Adrenal gland (tissue), 12 donors: ENCODE data around the gene DSTN. TPM values are rescaled to one million over a fixed set of nuclear protein-coding genes. Genes with fewer than 3 reads are reported as not detected.

Source experiments
- DNase-seq, 7 donors: peaks; one replicate each; pipeline ENCODE4 v3.0.0-alpha.2; 2019 to 2020
- H3K27ac ChIP-seq, 5 donors: fragments of 200-600 bp; sonication (generic) in 4 of 5; 1 replicate in 3 of 5; 2 replicates in 2 of 5; pipeline versions ENCODE4 v1.5.1 to v1.8.0; 2016 to 2020; ENCODE audit warnings: mild to moderate bottlenecking in 1 of 5
- H3K27me3 ChIP-seq: fragments of 200-600 bp; 2 replicates; pipeline ENCODE4 v1.8.0; 2021
- H3K36me3 ChIP-seq, 2 donors: fragments of 200-600 bp; replicated peaks in 1 of 2; 1 replicate in 1 of 2; 2 replicates in 1 of 2; pipeline versions ENCODE4 v1.5.1 to v1.8.0; 2018 to 2022
- H3K4me1 ChIP-seq, 2 donors: fragments of 200-600 bp; replicated peaks in 1 of 2; 1 replicate in 1 of 2; 2 replicates in 1 of 2; pipeline versions ENCODE4 v1.5.1 to v1.8.0; 2018 to 2021
- H3K4me3 ChIP-seq, 4 donors: fragments of 200-600 bp; sonication (generic) in 3 of 4; one replicate each; pipeline ENCODE4 v1.5.1; 2016 to 2018
- H3K9me3 ChIP-seq, 3 donors: fragments of 200-600 bp; sonication (generic) in 1 of 3; replicated peaks in 1 of 3; 1 replicate in 2 of 3; 2 replicates in 1 of 3; pipeline versions ENCODE4 v1.5.1 to v1.8.0; 2016 to 2021
- CTCF ChIP-seq, 6 experiments: fragments of 450-650 bp in 4 of 6; fragments of 200-600 bp in 2 of 6; sonication (generic) in 1 of 6; IDR thresholded peaks; 1 replicate in 5 of 6; 2 replicates in 1 of 6; pipeline versions ENCODE4 v1.5.1 to v1.8.0; 2016 to 2021; ENCODE audit warnings: antibody characterized with exemption in 6 of 6, mild to moderate bottlenecking in 2 of 6, moderate library complexity in 1 of 6
- POLR2A ChIP-seq, 2 donors: fragments of 450-650 bp; IDR thresholded peaks; one replicate each; pipeline ENCODE4 v1.6.1; 2017; ENCODE audit warnings: antibody characterized with exemption in 2 of 2, mild to moderate bottlenecking in 2 of 2, moderate library complexity in 1 of 2
- WGBS, 4 donors: extraction: QIAGEN DNeasy Blood & Tissue Kit in 2 of 4; methylation state at CpG; one replicate each; pipeline versions ENCODE4 v1.1.5 to v1.1.7; 2013 to 2017; 5-methylcytosine and 5-hydroxymethylcytosine counted together
- intact Hi-C, 2 donors: fragments of 100-400 bp; cut with DNase I; formaldehyde crosslinking; loops; one replicate each; pipeline versions ENCODE4 v1.14.1 to v1.15.0; 2022 to 2023
- polyA plus RNA-seq, 3 donors: library from polyadenylated mRNA; stranded (reverse); fragments of 200-250 nt in 2 of 3; fragments of 350-450 nt in 1 of 3; fragmentation: Illumina TruSeq in 1 of 3; extraction: RNeasy Lipid Tissue Mini Kit (QIAGEN cat#74804) in 1 of 3; gene quantifications; one replicate each; pipeline ENCODE4 v1.2.3, GENCODE V29; 2013 to 2014
- total RNA-seq, 9 donors: library from RNA; depleted of rRNA in 4 of 9; stranded (reverse); fragments of >200 nt in 4 of 9; fragments of 120-200 nt in 1 of 9; fragmentation: NEBNext Ultra II Directional in 1 of 9; extraction: Animal tissue kit (Norgen Biotek cat#: 25700) in 1 of 9; gene quantifications; one replicate each; pipeline versions ENCODE4 v1.1.0 to v1.2.4, GENCODE V29; 2013 to 2023
- donor health status: healthy with polysubstance abuse.
- donor health status: Bipolar disorder and iron deficiency.
- donor health status: DM: yes; HTN: yes; CAD: no.
- donor health status: DM: no; HTN: no; CAD: no.
- donor health status: DM: no; HTN: no; CAD: no.
- donor health status: DM: yes; HTN: yes; CAD: no.

DSTN gene
- total and polyA plus RNA-seq, 12 donors, result 184 to 552 (median 273) TPM

- H3K36me3 ChIP-seq, result peaks cover 0 to 6% of the 10 kb centered on the region in 2 donors
- H3K27me3 ChIP-seq, result no peaks in the 10 kb centered on the region
- intact Hi-C loops, result loop anchor here in 1 of 2 donors (5.0 kb wide), 1 partner anchor 36 kb away; no protein-coding TSS in a partner anchor
- no peaks in the 10 kb centered on the region for H3K9me3 ChIP-seq
- H3K27ac ChIP-seq, result no peak overlapping the region
- no peak overlapping the region for H3K4me3 ChIP-seq
- 59 to 68% (median 65%) methylated on average over 8 of the region's 8 CpGs for WGBS, 4 donors
- no peak for DNase-seq
- TF ChIP-seq POLR2A (IDR thresholded peaks at IDR 0.05) (no peak), CTCF (IDR thresholded peaks at IDR 0.05) (no peak)
- peaks cover 25 to 53% of the 10 kb centered on the region in 2 donors for H3K4me1 ChIP-seq
Measured at GRCh38 chr20:17576215-17576614, 6.3 kb downstream of the DSTN start.

GRCh38 chr20:17579369-17580039, 9.6 kb downstream of the DSTN start:
- Histone ChIP-seq H3K4me3 (no peak overlapping the region), H3K27ac (no peak overlapping the region), H3K27me3 (no peaks in the 10 kb centered on the region), H3K36me3 (no peaks in the 10 kb centered on the region), H3K9me3 (no peaks in the 10 kb centered on the region), H3K4me1 (peaks cover 4 to 30% of the 10 kb centered on the region in 2 donors)
- no peak for DNase-seq
- WGBS, 4 donors, result 83 to 93% (median 92%) methylated on average over 4 of the region's 4 CpGs
- intact Hi-C loops, result loop anchor here in 1 of 2 donors (5.0 kb wide), 1 partner anchor 33 kb away; no protein-coding TSS in a partner anchor
- TF ChIP-seq CTCF (IDR thresholded peaks at IDR 0.05), result no peak
- no peak for TF ChIP-seq POLR2A (IDR thresholded peaks at IDR 0.05)

GRCh38 chr20:17580895-17581294, 11.0 kb downstream of the DSTN start:
- WGBS, 4 donors, result 92 to 97% (median 94%) methylated on average over 2 of the region's 2 CpGs
- Histone ChIP-seq H3K4me1 (peaks cover 4 to 38% of the 10 kb centered on the region in 2 donors), H3K27me3 (no peaks in the 10 kb centered on the region), H3K4me3 (no peak overlapping the region), H3K27ac (no peak overlapping the region), H3K36me3 (no peaks in the 10 kb centered on the region), H3K9me3 (no peaks in the 10 kb centered on the region)
- intact Hi-C loops, result no loop called here
- no peak for DNase-seq
- TF ChIP-seq CTCF (IDR thresholded peaks at IDR 0.05) (no peak), POLR2A (IDR thresholded peaks at IDR 0.05) (no peak)

- WGBS, 4 donors, result 96 to 98% (median 97%) methylated on average over 3 of the region's 3 CpGs
- H3K27ac ChIP-seq, result peak overlapping the region in 1 of 5 donors; percentile 10
- H3K9me3 ChIP-seq, result no peaks in the 10 kb centered on the region
- H3K4me3 ChIP-seq, result no peak overlapping the region
- H3K27me3 ChIP-seq, result no peaks in the 10 kb centered on the region
- intact Hi-C loops, result no loop called here
- no peak for DNase-seq
- TF ChIP-seq POLR2A (IDR thresholded peaks at IDR 0.05) (no peak), CTCF (IDR thresholded peaks at IDR 0.05) (no peak)
- H3K4me1 ChIP-seq, result peaks cover 0 to 41% of the 10 kb centered on the region in 2 donors
- H3K36me3 ChIP-seq, result no peaks in the 10 kb centered on the region
Measured at GRCh38 chr20:17583126-17583525, 13.3 kb downstream of the DSTN start.
